ENCODE data around the gene ADD2.

Gene ADD2

GRCh38 chr2:70607121-70607561 lies 160.9 kb downstream of the ADD2 start:
- no peak for DNase-seq (ENCODE audit: low read depth in 1 of 2, low spot score in 1 of 2)

Measured in stimulated activated CD4-positive, alpha-beta T cell treated with anti-CD3 and anti-CD28 coated beads, Interleukin-15, amount 100 ng/mL, for 1 hour (primary cell).